Loucy (cell line): ENCODE data around the gene PLEKHF1.
"Not testable (repeated sequence)": the region's sequence is repeated elsewhere in the genome, so short reads cannot be mapped to it uniquely, and the experiment has no call there.

Experiments used
- H2AFZ ChIP-seq: fragments of 200-600 bp; sonication (generic); 2 replicates; pipeline ENCODE4 v1.6.0; 2016; ENCODE audit warnings: antibody characterized with exemption, mild to moderate bottlenecking, low read length, moderate library complexity
- H3F3A ChIP-seq: fragments of 200-600 bp; 2 replicates; pipeline ENCODE4 v1.6.0; 2016; ENCODE audit warnings: antibody characterized with exemption, low read depth, mild to moderate bottlenecking
- H3K27me3 ChIP-seq: fragments of 200-600 bp; sonication (generic); 2 replicates; pipeline ENCODE4 v1.6.1; 2014; ENCODE audit warnings: low read length, mild to moderate bottlenecking; ENCODE audit not compliant: insufficient read depth, poor library complexity, severe bottlenecking
- H3K36me3 ChIP-seq: fragments of 200-600 bp; sonication (generic); 2 replicates; pipeline ENCODE4 v1.6.1; 2016; ENCODE audit warnings: low read length; ENCODE audit not compliant: insufficient read depth
- H3K4me1 ChIP-seq: fragments of 200-600 bp; sonication (generic); 2 replicates; pipeline ENCODE4 v1.5.1; 2014; ENCODE audit warnings: low read length, mild to moderate bottlenecking; ENCODE audit not compliant: insufficient read depth, poor library complexity, severe bottlenecking
- H3K4me2 ChIP-seq: fragments of 200-600 bp; sonication (generic); 2 replicates; pipeline ENCODE4 v1.6.0; 2014; ENCODE audit warnings: antibody characterized with exemption, low read length, low read depth, mild to moderate bottlenecking; ENCODE audit not compliant: poor library complexity, severe bottlenecking
- H3K4me3 ChIP-seq: fragments of 200-600 bp; sonication (generic); 2 replicates; pipeline ENCODE4 v1.5.1; 2014; ENCODE audit warnings: low read length, mild to moderate bottlenecking, mixed read lengths; ENCODE audit not compliant: poor library complexity, severe bottlenecking
- H3K79me2 ChIP-seq: fragments of 200-600 bp; sonication (generic); 2 replicates; pipeline ENCODE4 v1.6.1; 2014; ENCODE audit warnings: low read length; ENCODE audit not compliant: insufficient read depth
- H3K9ac ChIP-seq: fragments of 200-600 bp; sonication (generic); 2 replicates; pipeline ENCODE4 v1.6.0; 2014; ENCODE audit warnings: mild to moderate bottlenecking, low read depth, low read length, moderate library complexity; ENCODE audit not compliant: poor library complexity, severe bottlenecking
- H3K9me2 ChIP-seq: fragments of 200-600 bp; sonication (generic); replicated peaks from 2 replicates; pipeline ENCODE4 v1.6.1; 2016; ENCODE audit warnings: low read depth, low read length, mixed read lengths
- H3K9me3 ChIP-seq: fragments of 200-600 bp; sonication (generic); 2 replicates; pipeline ENCODE4 v1.6.1; 2014; ENCODE audit warnings: mild to moderate bottlenecking, antibody characterized with exemption, low read length, low read depth; ENCODE audit not compliant: insufficient read depth
- H4K20me1 ChIP-seq: fragments of 200-600 bp; sonication (generic); 2 replicates; pipeline ENCODE4 v1.6.0; 2014; ENCODE audit warnings: antibody characterized with exemption, low read length, mild to moderate bottlenecking; ENCODE audit not compliant: insufficient read depth, poor library complexity, severe bottlenecking
- CTCF ChIP-seq: fragments of 200-600 bp; sonication (generic); conservative IDR thresholded peaks from 2 replicates; pipeline ENCODE4 v1.5.1; 2014; ENCODE audit warnings: mild to moderate bottlenecking, antibody characterized with exemption, low read length
- EZH2phosphoT487 ChIP-seq: fragments of 200-600 bp; IDR thresholded peaks from 2 replicates; pipeline ENCODE4 v1.6.1; 2018; ENCODE audit warnings: antibody characterized with exemption, mild to moderate bottlenecking, moderate library complexity, borderline replicate concordance

The PLEKHF1 gene

DNA sequence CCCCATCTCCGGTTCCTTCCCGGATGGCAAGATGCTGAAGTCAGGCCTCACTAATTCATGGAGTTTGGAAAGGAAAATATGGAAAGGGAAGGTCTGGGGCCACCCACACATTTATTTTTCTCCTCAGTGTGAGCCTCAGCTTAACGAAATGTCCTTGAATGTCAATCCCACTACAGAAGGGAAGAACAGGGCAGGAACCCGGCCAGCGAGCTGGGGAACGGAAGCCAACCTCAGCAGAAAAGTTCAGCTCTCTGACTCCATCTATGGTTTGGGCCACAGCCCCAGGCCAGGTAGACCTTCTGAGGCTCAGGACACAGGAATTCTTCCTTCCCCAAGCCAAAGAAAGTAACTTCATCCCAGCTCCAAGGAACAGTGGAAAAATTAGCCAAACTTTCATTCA, 41.4 kb downstream of the PLEKHF1 start:
- Histone ChIP-seq H3K9me2 (no peaks in the 10 kb centered on the region), H3K9me3 (no peaks in the 10 kb centered on the region), H3K27me3 (no peaks in the 10 kb centered on the region), H4K20me1 (no peaks in the 10 kb centered on the region), H3K4me2 (no peak overlapping the region), H3K4me3 (no peak overlapping the region), H3K36me3 (peaks cover 3% of the 10 kb centered on the region; the same call in 1 of the 2 replicates), H3K79me2 (peaks cover 22% of the 10 kb centered on the region), H2AFZ (no peak overlapping the region), H3K4me1 (peaks cover 6% of the 10 kb centered on the region), H3F3A (no peaks in the 10 kb centered on the region), H3K9ac (no peak overlapping the region)
- no peak for TF ChIP-seq EZH2phosphoT487
- no peak for TF ChIP-seq CTCF

DNA sequence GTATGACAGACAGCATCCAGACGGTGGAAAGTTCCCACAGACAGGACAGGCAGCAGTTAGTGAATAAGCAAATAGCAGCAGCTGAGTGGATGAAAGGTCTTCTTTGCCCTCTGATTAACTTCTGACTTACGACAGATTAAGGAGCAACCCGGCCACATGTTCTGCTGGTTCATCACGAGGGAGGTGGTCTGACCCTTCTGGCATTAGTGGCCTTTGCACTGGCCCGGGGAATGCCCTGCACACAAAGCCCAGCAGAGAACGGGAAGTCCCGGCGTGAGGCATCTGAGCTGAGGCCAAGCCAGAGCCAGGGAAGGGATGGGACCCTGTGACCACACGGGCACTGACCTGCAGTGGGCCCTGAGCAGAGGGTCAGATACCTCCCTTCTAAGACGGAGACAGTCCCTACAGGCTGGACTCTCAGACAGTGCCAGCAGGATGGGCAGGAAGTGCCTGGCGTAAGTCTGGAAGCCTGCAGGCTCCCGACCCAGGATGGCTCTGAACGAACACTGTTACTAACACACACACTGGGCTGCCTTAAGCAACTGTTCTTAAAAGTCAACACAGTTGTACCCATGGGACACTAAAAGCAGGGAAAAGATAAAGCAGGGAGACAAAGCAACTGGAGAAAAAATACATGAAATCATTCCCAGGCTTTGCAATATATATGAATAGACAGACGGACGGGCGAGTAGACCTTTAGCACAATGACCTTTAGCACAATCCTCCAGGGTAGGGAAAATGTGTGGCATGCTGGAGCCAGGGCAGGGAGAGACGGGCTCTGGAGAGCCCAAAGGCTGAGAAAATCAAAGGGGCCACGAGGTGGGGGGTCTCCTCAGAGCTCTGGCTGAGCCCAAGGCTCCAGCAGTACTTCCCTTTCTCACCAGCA, 43.5 kb downstream of the PLEKHF1 start:
- Histone ChIP-seq H2AFZ (no peak overlapping the region), H3K4me1 (peaks cover 22% of the 10 kb centered on the region), H3F3A (no peaks in the 10 kb centered on the region), H3K79me2 (peaks cover 40% of the 10 kb centered on the region), H3K9me2 (no peaks in the 10 kb centered on the region), H3K4me3 (no peak overlapping the region), H3K36me3 (peaks cover 3% of the 10 kb centered on the region; the same call in 1 of the 2 replicates), H4K20me1 (peaks cover 3% of the 10 kb centered on the region), H3K9me3 (no peaks in the 10 kb centered on the region), H3K27me3 (no peaks in the 10 kb centered on the region), H3K4me2 (no peak overlapping the region), H3K9ac (no peak overlapping the region)
- no peak for TF ChIP-seq CTCF
- TF ChIP-seq EZH2phosphoT487 = no peak

- not testable (repeated sequence) for H2AFZ ChIP-seq, H3F3A ChIP-seq, H3K4me2 ChIP-seq, H3K9me2 ChIP-seq, H3K9ac ChIP-seq, H3K4me3 ChIP-seq, H3K27me3 ChIP-seq, H3K9me3 ChIP-seq, H3K36me3 ChIP-seq, H4K20me1 ChIP-seq
- Histone ChIP-seq H3K4me1 (peaks cover 27% of the 10 kb centered on the region), H3K79me2 (peaks cover 46% of the 10 kb centered on the region)
Measured at GRCh38 chr19:29709440-29709798, 44.2 kb downstream of the PLEKHF1 start.
